Stimulated activated naive CD8-positive, alpha-beta T cell treated with anti-CD3 and anti-CD28 coated beads, Interleukin-15, Interleukin-2, amounts not matched to agents 100 U/mL and 50 U/mL, for 24 hours (primary cell): ENCODE results near the gene MLXIP.
"Not testable (repeated sequence)": the region's sequence is repeated elsewhere in the genome, so short reads cannot be mapped to it uniquely, and the experiment has no call there.

ENCODE experiments used
- ATAC-seq: fragments of 150-1000 bp; cut with Tn5 transposase; one replicate; pipeline ENCODE4 v1.10.0; 2021
- DNase-seq: peaks from one replicate; pipeline ENCODE4 v3.0.0; 2021

Gene MLXIP

GRCh38 chr12:122096591-122097149, 18.1 kb downstream of the MLXIP start:
- ATAC-seq: no peak

DNA sequence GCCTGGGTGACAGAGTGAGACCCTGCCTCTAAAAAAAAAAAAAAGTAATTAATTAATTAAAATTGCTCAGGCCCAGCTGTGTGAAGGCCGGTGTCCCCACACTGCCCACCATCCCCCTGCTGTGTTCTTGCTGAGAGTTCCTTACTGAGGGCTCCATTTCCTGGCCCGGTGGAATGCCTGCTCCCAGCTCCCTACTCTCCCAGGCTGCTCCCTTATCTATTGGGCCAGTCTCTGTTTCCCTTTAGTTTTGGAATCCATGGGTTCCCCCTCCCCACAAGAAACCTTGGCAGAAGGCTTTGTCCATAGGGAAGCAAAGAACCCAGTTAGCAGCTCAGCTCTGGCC, 19.0 kb downstream of the MLXIP start:
- ATAC-seq: no peak
- no peak for DNase-seq

More at GRCh38 chr12:122096591-122097149, 18.1 kb downstream of the MLXIP start:
- no peak for DNase-seq

- ATAC-seq (peak; percentile 34), DNase-seq (no peak)
Observed at GRCh38 chr12:122097927-122098756, 19.6 kb downstream of the MLXIP start.

DNA sequence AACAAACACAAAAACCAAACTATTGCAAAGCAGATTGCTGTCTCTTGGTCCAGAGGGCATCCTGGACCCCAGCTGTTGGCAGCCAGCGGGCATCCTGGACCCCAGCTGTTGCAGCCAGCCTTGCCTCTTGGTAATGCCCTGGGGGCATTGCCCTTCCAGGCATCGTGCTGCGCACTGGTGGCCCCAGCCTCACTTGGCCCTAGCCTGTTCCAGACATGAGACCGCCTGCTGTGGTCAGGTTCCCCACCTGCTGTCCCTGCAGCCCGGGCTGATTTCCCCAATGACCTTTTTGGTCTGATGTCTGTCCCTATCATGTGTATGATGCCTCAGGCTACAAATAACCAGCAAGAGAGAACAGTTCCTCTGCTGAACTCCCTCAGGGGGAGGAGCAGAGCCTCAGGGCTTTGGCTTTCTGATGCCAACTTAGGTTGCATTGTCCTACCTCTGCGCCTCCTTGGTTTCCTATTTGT, 20.8 kb downstream of the MLXIP start:
- no peak for DNase-seq
- ATAC-seq: no peak

DNA sequence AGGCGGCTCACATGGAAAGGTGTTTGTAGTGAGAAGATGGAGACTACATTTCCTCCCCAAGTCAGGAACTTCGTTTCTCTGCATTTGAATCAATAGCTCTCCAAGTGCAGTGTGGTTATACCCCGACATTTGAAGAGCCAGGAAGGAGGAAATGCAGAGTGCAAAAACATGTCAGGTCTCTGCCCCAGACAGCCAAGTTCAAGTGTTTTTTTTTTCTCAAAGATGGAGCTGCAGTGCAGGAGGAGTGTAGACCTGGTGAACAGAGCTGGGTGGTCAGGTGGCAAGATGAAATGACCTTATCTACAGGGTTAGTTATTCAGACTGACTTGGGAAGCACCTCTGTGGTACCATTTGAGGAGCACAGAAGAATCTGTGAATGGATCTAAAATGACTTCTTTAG, 21.3 kb downstream of the MLXIP start:
- ATAC-seq (no peak), DNase-seq (no peak)

DNA sequence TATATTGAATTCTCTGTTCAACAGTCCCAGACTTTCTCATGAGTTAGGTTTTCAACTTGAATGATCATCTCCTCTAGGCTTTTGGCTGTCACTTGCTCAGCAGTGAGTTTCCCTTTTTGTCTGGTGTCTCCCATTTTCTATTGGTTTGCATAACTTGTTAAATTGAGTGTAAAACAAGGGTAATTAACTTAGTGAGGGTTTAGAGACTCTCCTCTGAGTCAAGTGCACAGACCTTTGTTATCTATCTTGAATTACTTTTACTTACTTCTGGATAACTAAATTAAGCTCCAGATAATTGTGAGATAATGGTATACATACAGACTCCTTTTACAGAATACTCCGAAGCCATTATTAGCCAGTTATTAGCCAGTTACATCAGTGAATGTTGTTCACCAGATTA, 22.0 kb downstream of the MLXIP start:
- DNase-seq (no peak), ATAC-seq (no peak)

- no peak for ATAC-seq
Observed at GRCh38 chr12:122102331-122102730, 23.8 kb downstream of the MLXIP start.

GRCh38 chr12:122104844-122105243, 26.3 kb downstream of the MLXIP start:
- ATAC-seq: peak; percentile 76
- peak; percentile 72 for DNase-seq

More at GRCh38 chr12:122102331-122102730, 23.8 kb downstream of the MLXIP start:
- DNase-seq: no peak

DNA sequence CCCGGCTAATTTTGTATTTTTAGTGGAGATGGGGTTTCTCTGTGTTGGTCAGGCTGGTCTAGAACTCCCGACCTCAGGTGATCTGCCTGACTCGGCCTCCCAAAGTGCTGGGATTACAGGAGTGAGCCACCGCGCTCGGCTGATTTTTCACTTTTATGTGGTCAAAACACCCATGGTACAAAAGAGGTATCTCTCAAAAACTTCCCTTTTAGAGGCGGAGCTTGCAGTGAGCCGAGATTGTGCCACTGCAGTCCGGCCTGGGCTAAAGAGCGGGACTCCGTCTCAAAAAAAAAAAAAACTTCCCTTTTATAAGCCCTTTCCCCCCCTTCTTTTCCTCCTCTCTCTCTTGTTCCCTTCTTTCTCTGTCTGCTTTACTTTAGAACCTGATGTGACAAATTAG, 26.9 kb downstream of the MLXIP start:
- ATAC-seq, DNase-seq: not testable (repeated sequence)

DNA sequence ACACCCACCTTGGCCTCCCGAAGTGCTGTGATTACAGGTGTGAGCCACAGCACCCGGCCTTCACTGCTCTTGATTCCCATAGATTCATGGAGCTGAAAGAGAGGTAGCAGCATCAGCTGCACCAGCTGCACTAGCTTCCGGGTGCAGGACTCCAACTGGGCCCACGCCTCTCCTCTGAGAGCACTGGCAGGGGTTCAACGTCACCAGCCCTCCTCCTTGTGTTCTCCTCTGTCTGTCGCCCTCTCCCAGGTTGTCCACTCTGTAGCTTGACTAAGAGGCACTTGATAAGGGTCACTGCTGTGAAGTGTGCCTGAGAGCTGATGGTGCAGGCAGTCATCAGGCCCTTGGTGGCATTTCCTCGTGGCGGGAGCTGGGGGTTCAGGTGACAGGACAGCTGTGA, 28.3 kb downstream of the MLXIP start:
- DNase-seq: no peak
- ATAC-seq: no peak

GRCh38 chr12:122107261-122107660, 28.7 kb downstream of the MLXIP start:
- no peak for ATAC-seq
- DNase-seq: no peak

- no peak for ATAC-seq
- DNase-seq: no peak
Observed at GRCh38 chr12:122111089-122111641, 32.6 kb downstream of the MLXIP start.

GRCh38 chr12:122116707-122117535, 38.4 kb downstream of the MLXIP start:
- DNase-seq (no peak), ATAC-seq (no peak)

DNA sequence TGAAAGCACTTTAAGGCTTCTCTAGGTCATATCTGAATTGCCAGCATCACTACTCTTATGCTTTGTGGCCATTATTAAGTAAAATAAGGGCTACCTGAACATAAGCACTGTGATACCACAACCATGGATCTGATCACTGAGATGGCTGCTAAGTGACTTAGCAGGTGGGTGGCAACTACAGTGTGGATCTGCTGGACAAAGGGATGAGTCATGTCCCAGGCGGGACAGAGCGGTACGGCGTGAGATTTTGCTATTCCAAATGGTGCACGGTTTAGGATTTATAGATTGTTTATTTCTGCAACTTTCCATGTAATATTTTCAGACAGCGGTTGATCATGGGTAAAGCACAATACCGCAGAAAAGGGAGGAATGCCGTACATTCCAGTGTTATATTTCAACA, 39.4 kb downstream of the MLXIP start:
- DNase-seq (no peak), ATAC-seq (no peak)

DNA sequence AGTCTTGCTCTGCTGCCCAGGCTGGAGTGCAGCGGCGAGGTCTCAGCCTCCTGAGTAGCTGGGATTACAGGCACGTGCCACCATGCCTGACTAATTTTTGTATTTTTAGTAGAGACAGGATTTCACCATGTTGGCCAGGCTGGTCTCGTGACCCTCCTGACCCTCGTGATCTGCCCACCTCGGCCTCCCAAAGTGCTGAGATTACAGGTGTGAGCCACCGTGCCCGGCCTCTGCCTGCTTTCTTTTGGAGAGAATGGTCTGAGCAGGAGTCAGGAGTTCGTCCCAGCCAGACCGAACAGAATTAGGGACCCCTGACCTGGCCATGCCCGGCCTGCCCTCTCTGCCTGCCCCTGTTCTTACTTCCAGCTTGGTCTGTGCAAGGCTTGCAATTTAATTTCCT, 42.8 kb downstream of the MLXIP start:
- not testable (repeated sequence) for ATAC-seq, DNase-seq

GRCh38 chr12:122121745-122122144, 43.2 kb downstream of the MLXIP start:
- no peak for DNase-seq

DNA sequence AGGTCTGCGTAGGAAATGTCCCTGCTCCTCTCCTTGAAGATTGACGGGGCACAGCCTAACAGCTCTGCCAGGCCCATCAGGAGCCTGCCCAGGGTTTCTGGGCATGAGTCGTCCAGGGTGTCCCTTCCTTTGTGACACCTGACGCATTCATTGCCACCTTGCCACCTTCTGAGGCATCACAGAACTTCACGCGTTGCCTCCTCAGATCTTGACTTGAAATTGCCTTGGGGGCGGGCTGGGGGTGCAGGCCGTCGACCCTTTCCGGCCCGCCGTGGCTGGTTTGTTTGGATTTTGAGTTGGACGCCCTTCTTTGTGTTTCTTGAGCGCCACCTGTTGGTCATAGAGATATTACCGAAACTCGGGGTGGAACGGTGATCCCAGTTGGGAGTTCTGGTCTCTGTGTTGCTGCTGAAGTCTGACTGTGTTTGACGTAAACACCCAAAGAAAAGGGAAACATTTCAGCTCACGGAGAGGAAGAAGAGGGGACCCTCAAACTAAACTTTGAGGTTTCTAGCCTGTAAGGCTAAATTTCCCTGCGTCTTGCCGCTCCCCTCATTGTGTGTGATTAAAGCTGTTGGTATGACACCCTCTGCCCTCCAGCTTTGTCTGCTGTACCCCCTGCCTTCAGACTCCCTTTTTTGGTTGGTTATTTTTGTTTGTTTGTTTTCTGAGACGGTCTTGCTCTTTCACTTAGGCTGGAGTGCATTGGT, 44.6 kb downstream of the MLXIP start:
- ATAC-seq (peak; percentile 47), DNase-seq (peak; percentile 78)

More at GRCh38 chr12:122121745-122122144, 43.2 kb downstream of the MLXIP start:
- peak; percentile 34 for ATAC-seq

- ATAC-seq (no peak), DNase-seq (no peak)
Observed at GRCh38 chr12:122123761-122124145, 45.2 kb downstream of the MLXIP start.

DNA sequence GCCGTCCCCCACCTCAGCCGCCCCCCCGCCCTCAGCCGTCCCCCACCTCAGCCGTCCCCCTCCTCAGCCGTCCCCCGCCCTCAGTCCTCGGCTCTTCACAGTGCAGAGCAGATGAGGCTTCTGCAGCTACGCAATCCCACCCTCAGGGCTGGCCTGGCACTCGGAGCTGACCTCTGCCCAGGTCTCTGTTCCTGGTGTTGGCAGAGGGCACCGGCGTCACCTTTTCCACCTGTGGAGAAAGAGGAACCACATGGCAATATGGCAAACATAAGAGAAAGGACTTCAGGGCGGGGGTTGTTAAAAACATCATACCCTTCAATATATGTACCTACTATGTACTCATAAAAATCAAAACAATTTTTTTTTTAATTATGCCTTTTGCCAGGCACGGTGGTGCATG, 45.8 kb downstream of the MLXIP start:
- DNase-seq: no peak
- no peak for ATAC-seq

GRCh38 chr12:122125452-122126341, 47.1 kb downstream of the MLXIP start:
- DNase-seq: no peak
- no peak for ATAC-seq

- no peak for ATAC-seq
- DNase-seq: no peak
Observed at GRCh38 chr12:122126342-122126635, 47.7 kb downstream of the MLXIP start.
